Keratinocyte (primary cell): ENCODE results near the gene GASK1A. TPM values are rescaled to one million over a fixed set of nuclear protein-coding genes. Genes with fewer than 3 reads are reported as not detected.
"Not testable (repeated sequence)": the region's sequence is repeated elsewhere in the genome, so short reads cannot be mapped to it uniquely, and the experiment has no call there.

Experiments
- DNase-seq: peaks from one replicate; pipeline ENCODE4 v3.0.0-alpha.2; 2011; ENCODE audit warnings: low read depth, missing footprints, low spot score
- FAIRE-seq: peaks from 2 replicates; lab custom pipeline; 2011; peaks lifted over from hg19 to GRCh38; lab: Jason Lieb, UNC
- H2AFZ ChIP-seq: 2 replicates; pipeline ENCODE4 v1.6.0; 2012; ENCODE audit warnings: low read length, control low read depth, inconsistent platforms; ENCODE audit not compliant: control insufficient read depth
- H3K27ac ChIP-seq: 2 replicates; pipeline ENCODE4 v1.5.1; 2011; ENCODE audit warnings: low read length; ENCODE audit not compliant: control insufficient read depth, insufficient read depth
- H3K27me3 ChIP-seq: 3 replicates; pipeline ENCODE4 v1.6.0; 2011; ENCODE audit warnings: low read length; ENCODE audit not compliant: control insufficient read depth, insufficient read depth; ENCODE audit errors: extremely low read depth
- H3K36me3 ChIP-seq, 2 experiments: 2 replicates in 1 of 2; 3 replicates in 1 of 2; pipeline ENCODE4 v1.5.1; 2011; ENCODE audit warnings: low read length in 2 of 2, mild to moderate bottlenecking in 1 of 2; ENCODE audit not compliant: control insufficient read depth in 2 of 2, insufficient read depth in 2 of 2; ENCODE audit errors: extremely low read depth in 1 of 2
- H3K4me1 ChIP-seq: 3 replicates; pipeline ENCODE4 v1.5.1; 2011; ENCODE audit warnings: low read length; ENCODE audit not compliant: control insufficient read depth, insufficient read depth; ENCODE audit errors: extremely low read depth
- H3K4me2 ChIP-seq: 3 replicates; pipeline ENCODE4 v1.6.0; 2011; ENCODE audit warnings: low read depth, low read length; ENCODE audit not compliant: control insufficient read depth, insufficient read depth; ENCODE audit errors: extremely low read depth
- H3K4me3 ChIP-seq, 3 experiments: fragments of 200-600 bp in 1 of 3; sonication (generic) in 1 of 3; 2 replicates in 2 of 3; 3 replicates in 1 of 3; pipeline ENCODE4 v1.5.1; 2011 to 2016; ENCODE audit warnings: low read length in 3 of 3, mild to moderate bottlenecking in 3 of 3, control low read depth in 2 of 3, inconsistent platforms in 1 of 3, low read depth in 1 of 3, mixed read lengths in 1 of 3, mixed run types in 1 of 3, moderate library complexity in 1 of 3; ENCODE audit not compliant: control insufficient read depth in 2 of 3, insufficient read depth in 2 of 3; ENCODE audit errors: extremely low read depth in 1 of 3
- H3K79me2 ChIP-seq: 2 replicates; pipeline ENCODE4 v1.6.0; 2012; ENCODE audit warnings: low read length; ENCODE audit not compliant: control insufficient read depth, insufficient read depth
- H3K9ac ChIP-seq: 3 replicates; pipeline ENCODE4 v1.6.0; 2011; ENCODE audit warnings: low read length; ENCODE audit not compliant: control insufficient read depth, insufficient read depth; ENCODE audit errors: extremely low read depth
- H3K9me1 ChIP-seq: 3 replicates; pipeline ENCODE4 v1.6.0; 2011; ENCODE audit warnings: low read length; ENCODE audit not compliant: control insufficient read depth, insufficient read depth; ENCODE audit errors: extremely low read depth
- H3K9me3 ChIP-seq: 2 replicates; pipeline ENCODE4 v1.5.1; 2012; ENCODE audit warnings: low read depth, low read length; ENCODE audit not compliant: control insufficient read depth
- H4K20me1 ChIP-seq: 3 replicates; pipeline ENCODE4 v1.6.0; 2011; ENCODE audit warnings: low read length; ENCODE audit not compliant: control insufficient read depth, insufficient read depth; ENCODE audit errors: extremely low read depth
- CTCF ChIP-seq, 3 experiments: IDR thresholded peaks in 1 of 3; conservative IDR thresholded peaks in 1 of 3; optimal IDR thresholded peaks in 1 of 3; 2 replicates in 2 of 3; 3 replicates in 1 of 3; pipeline versions ENCODE3 to v1.5.1; 2011; ENCODE audit warnings: low read length in 3 of 3, mild to moderate bottlenecking in 3 of 3, moderate library complexity in 2 of 3, control low read depth in 1 of 3, inconsistent platforms in 1 of 3; ENCODE audit not compliant: insufficient read depth in 2 of 3; ENCODE audit errors: extremely low read depth in 1 of 3
- EZH2 ChIP-seq: IDR thresholded peaks from one replicate; pipeline ENCODE4 v1.6.1; 2012; ENCODE audit warnings: inconsistent platforms, mild to moderate bottlenecking, low read length, moderate library complexity
- dilution Hi-C: fragments of 300-500 bp; cut with MboI; formaldehyde crosslinking; loops from one replicate; pipeline ENCODE4 v1.7.0; 2020; ENCODE audit warnings: low sequenced_read_pairs; ENCODE audit not compliant: extremely low pct_ligation_motif_present
- polyA plus RNA-seq, 5 experiments: library from polyadenylated mRNA; depleted of rRNA in 3 of 5; stranded (reverse) in 3 of 5; stranded (forward) in 1 of 5; unstranded in 1 of 5; fragments of >200 nt; gene quantifications; 1 replicate in 1 of 5; 2 replicates in 3 of 5; 3 replicates in 1 of 5; pipeline versions ENCODE4 v1.2.1 to v1.2.3, GENCODE V29; 2011 to 2012; ENCODE audit warnings: missing spikeins in 2 of 5, low read depth in 1 of 5, low replicate concordance in 1 of 5

GASK1A gene
- polyA plus RNA-seq, 1 donor (not counting 4 experiments of a cell fraction or from before 2014, with no cell fraction given), result 0.30 TPM

- no peak for FAIRE-seq
Measured at GRCh38 chr3:42970557-42970956, 8.6 kb upstream of the GASK1A start.

GRCh38 chr3:42970976-42971772 is 7.9 kb upstream of the GASK1A start:
- dilution Hi-C loops, result no loop called here
- H3K4me1 ChIP-seq, result no peaks in the 10 kb centered on the region
- TF ChIP-seq EZH2 (no peak), CTCF (optimal IDR thresholded peaks at IDR 0.05 in 1 of 3, IDR thresholded peaks at IDR 0.05 in 1 of 3, conservative IDR thresholded peaks at IDR 0.05 in 1 of 3; ENCODE audit: extremely low read depth in 1 of 3, insufficient read depth in 2 of 3, low read length in 3 of 3) (no peak)
- no peaks in the 10 kb centered on the region for H3K9me1 ChIP-seq
- H3K27me3 ChIP-seq, result peaks cover 4% of the 10 kb centered on the region
- no peak overlapping the region for H3K4me3 ChIP-seq
- H3K36me3 ChIP-seq, result no peaks in the 10 kb centered on the region
- FAIRE-seq, result no peak
- no peak for DNase-seq
- no peak overlapping the region for H2AFZ ChIP-seq
- H3K4me2 ChIP-seq, result no peak overlapping the region
- no peaks in the 10 kb centered on the region for H4K20me1 ChIP-seq
- H3K27ac ChIP-seq, result no peak overlapping the region
- H3K9ac ChIP-seq, result no peak overlapping the region
- no peaks in the 10 kb centered on the region for H3K79me2 ChIP-seq
- H3K9me3 ChIP-seq, result peaks cover 5% of the 10 kb centered on the region

More at GRCh38 chr3:42970557-42970956, 8.6 kb upstream of the GASK1A start:
- H3K36me3 ChIP-seq, result no peaks in the 10 kb centered on the region
- no peak overlapping the region for H3K4me2 ChIP-seq
- H2AFZ ChIP-seq, result no peak overlapping the region
- H3K9ac ChIP-seq, result no peak overlapping the region
- H3K9me3 ChIP-seq, result peaks cover 5% of the 10 kb centered on the region
- no peaks in the 10 kb centered on the region for H3K79me2 ChIP-seq
- no peak for TF ChIP-seq EZH2
- no peak for TF ChIP-seq CTCF (optimal IDR thresholded peaks at IDR 0.05 in 1 of 3, IDR thresholded peaks at IDR 0.05 in 1 of 3, conservative IDR thresholded peaks at IDR 0.05 in 1 of 3; ENCODE audit: extremely low read depth in 1 of 3, insufficient read depth in 2 of 3, low read length in 3 of 3)
- dilution Hi-C loops, result no loop called here
- no peaks in the 10 kb centered on the region for H3K4me1 ChIP-seq
- no peak overlapping the region for H3K4me3 ChIP-seq
- no peak for DNase-seq
- H3K27ac ChIP-seq, result no peak overlapping the region
- H3K9me1 ChIP-seq, result no peaks in the 10 kb centered on the region
- H3K27me3 ChIP-seq, result peaks cover 4% of the 10 kb centered on the region
- no peaks in the 10 kb centered on the region for H4K20me1 ChIP-seq

GRCh38 chr3:42974906-42975305 is 4.2 kb upstream of the GASK1A start:
- H3K9me3 ChIP-seq, H3K4me2 ChIP-seq, H3K9me1 ChIP-seq, DNase-seq, FAIRE-seq, H3K36me3 ChIP-seq, H3K4me1 ChIP-seq, H3K4me3 ChIP-seq, H3K9ac ChIP-seq, H2AFZ ChIP-seq, H4K20me1 ChIP-seq, H3K27ac ChIP-seq, H3K79me2 ChIP-seq, dilution Hi-C loops: not testable (repeated sequence)
- peaks cover 22% of the 10 kb centered on the region for H3K27me3 ChIP-seq
